Tibial nerve (tissue), 4 donors: Measurements from ENCODE around the gene TNS3. TPM values are rescaled to one million over a fixed set of nuclear protein-coding genes. Genes with fewer than 3 reads are reported as not detected.
A peak's percentile ranks its signal among the peaks of the same experiment; 100 is the strongest.

ENCODE experiments used
- DNase-seq, 2 donors: peaks; one replicate each; pipeline ENCODE4 v3.0.0-alpha.2; 2019; ENCODE audit warnings: low spot score in 2 of 2
- H3K27ac ChIP-seq, 4 donors: fragments of 200-600 bp; sonication (generic) in 3 of 4; one replicate each; pipeline ENCODE4 v1.5.1; 2017 to 2019; ENCODE audit warnings: mild to moderate bottlenecking in 1 of 4
- H3K27me3 ChIP-seq, 2 donors: fragments of 200-600 bp; sonication (generic) in 1 of 2; one replicate each; pipeline versions ENCODE4 v1.5.1 to v1.6.0; 2017 to 2019
- H3K36me3 ChIP-seq, 3 donors: fragments of 200-600 bp; sonication (generic); one replicate each; pipeline ENCODE4 v1.5.1; 2018 to 2019
- H3K4me1 ChIP-seq, 4 donors: fragments of 200-600 bp; sonication (generic) in 3 of 4; one replicate each; pipeline ENCODE4 v1.5.1; 2017 to 2019
- H3K4me3 ChIP-seq, 4 donors: fragments of 200-600 bp; sonication (generic) in 3 of 4; one replicate each; pipeline ENCODE4 v1.5.1; 2017 to 2019; ENCODE audit warnings: mild to moderate bottlenecking in 1 of 4, moderate library complexity in 1 of 4
- H3K9me3 ChIP-seq, 4 donors: fragments of 200-600 bp; sonication (generic) in 3 of 4; one replicate each; pipeline ENCODE4 v1.5.1; 2017 to 2019
- EP300 ChIP-seq, 2 donors: sonication (generic); formaldehyde crosslinking; IDR thresholded peaks; one replicate each; pipeline ENCODE4 v1.6.1; 2017; ENCODE audit warnings: antibody characterized with exemption in 2 of 2, mild to moderate bottlenecking in 1 of 2
- POLR2A ChIP-seq, 2 donors: fragments of 450-650 bp; IDR thresholded peaks; one replicate each; pipeline ENCODE4 v1.6.1; 2017; ENCODE audit warnings: antibody characterized with exemption in 2 of 2, mild to moderate bottlenecking in 2 of 2, moderate library complexity in 2 of 2
- WGBS, 2 donors: methylation state at CpG; one replicate each; pipeline ENCODE4 v1.1.5; 2018; 5-methylcytosine and 5-hydroxymethylcytosine counted together
- total RNA-seq, 4 donors: library from RNA; depleted of rRNA; stranded (reverse); fragments of >200 nt; gene quantifications; one replicate each; pipeline ENCODE4 v1.1.0, GENCODE V29; 2016
- TF ChIP-seq, protein P1 (sequence below), 5 experiments: fragments of 200-600 bp in 3 of 5; fragments of 450-650 bp in 2 of 5; sonication (generic) in 3 of 5; IDR thresholded peaks; one replicate each; pipeline ENCODE4 v1.5.1; 2016 to 2019; ENCODE audit warnings: antibody characterized with exemption in 5 of 5, mild to moderate bottlenecking in 3 of 5, moderate library complexity in 2 of 5

The TNS3 gene
- total RNA-seq, 4 donors from 2014 or later, result 118 to 142 (median 133) TPM

DNA sequence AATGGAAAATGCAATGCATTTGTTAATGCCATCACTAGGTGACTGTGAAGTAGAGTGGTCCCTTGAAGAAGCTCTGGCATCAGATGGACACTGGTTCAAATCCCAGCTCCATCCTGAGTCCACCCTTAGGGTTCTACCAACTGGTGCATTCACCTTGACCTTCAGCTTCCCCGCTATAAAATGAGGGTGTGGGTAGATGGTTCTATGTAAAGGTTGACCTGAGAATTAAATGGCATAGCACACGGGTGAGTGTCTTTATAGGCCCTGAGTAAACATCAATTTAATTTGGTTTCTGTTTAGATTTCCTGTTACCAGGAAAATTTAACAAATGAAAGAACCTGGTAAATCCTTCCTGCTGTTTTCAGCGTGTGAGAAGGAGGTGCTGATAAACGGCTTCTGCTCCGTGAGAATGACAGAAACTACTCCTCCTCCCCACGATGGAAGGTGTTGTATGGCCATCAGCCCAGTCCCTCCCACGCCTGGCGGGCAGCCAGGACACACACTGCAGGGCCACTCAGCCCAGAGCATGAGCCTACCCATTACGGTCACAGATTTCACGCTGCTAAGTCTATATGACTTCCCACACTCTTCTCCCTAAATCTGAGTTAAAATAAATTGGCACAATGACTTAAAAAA lies 210.1 kb downstream of the TNS3 start:
- Histone ChIP-seq H3K9me3 (no peaks in the 10 kb centered on the region), H3K27me3 (no peaks in the 10 kb centered on the region), H3K36me3 (peaks cover 0 to 28% (median 0%) of the 10 kb centered on the region in 3 donors), H3K27ac (peak overlapping the region in 3 of 4 donors; percentile 11 to 77 (median 29)), H3K4me3 (no peak overlapping the region), H3K4me1 (peaks cover 0 to 81% (median 5%) of the 10 kb centered on the region in 4 donors)
- DNase-seq, result peak; percentile 42 to 43
- WGBS, 2 donors, result 14 to 32% methylated on average over 10 of the region's 10 CpGs
- TF ChIP-seq EP300 (IDR thresholded peaks at IDR 0.05), result no peak
- TF ChIP-seq POLR2A (IDR thresholded peaks at IDR 0.05), result no peak
- TF ChIP-seq, protein P1, sequence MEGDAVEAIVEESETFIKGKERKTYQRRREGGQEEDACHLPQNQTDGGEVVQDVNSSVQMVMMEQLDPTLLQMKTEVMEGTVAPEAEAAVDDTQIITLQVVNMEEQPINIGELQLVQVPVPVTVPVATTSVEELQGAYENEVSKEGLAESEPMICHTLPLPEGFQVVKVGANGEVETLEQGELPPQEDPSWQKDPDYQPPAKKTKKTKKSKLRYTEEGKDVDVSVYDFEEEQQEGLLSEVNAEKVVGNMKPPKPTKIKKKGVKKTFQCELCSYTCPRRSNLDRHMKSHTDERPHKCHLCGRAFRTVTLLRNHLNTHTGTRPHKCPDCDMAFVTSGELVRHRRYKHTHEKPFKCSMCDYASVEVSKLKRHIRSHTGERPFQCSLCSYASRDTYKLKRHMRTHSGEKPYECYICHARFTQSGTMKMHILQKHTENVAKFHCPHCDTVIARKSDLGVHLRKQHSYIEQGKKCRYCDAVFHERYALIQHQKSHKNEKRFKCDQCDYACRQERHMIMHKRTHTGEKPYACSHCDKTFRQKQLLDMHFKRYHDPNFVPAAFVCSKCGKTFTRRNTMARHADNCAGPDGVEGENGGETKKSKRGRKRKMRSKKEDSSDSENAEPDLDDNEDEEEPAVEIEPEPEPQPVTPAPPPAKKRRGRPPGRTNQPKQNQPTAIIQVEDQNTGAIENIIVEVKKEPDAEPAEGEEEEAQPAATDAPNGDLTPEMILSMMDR (IDR thresholded peaks at IDR 0.05), result no peak

DNA sequence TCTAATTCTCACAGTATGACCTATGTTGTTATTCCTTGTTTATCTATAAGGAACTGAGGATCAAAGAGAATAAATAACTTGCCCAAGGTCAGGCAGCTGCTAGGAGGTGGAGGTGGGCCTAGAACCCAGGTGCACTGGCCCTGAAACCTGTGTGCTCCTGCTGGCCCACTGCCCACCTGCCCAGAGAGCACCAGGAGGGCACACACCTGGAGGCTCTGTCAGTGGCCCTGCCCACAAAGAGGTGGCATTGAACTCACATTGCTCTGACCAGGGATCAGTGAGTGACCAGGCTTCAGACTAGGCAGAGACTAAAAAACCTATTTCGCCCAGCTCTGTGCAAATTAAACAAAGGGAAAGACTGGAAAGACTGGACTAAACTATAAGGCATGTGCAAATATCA lies 210.6 kb downstream of the TNS3 start:
- H3K36me3 ChIP-seq, result peaks cover 0 to 33% (median 0%) of the 10 kb centered on the region in 3 donors
- H3K4me3 ChIP-seq, result no peak overlapping the region
- H3K9me3 ChIP-seq, result no peaks in the 10 kb centered on the region
- 88 to 94% methylated on average over 1 of the region's 1 CpG for WGBS, 2 donors
- no peaks in the 10 kb centered on the region for H3K27me3 ChIP-seq
- no peak for DNase-seq
- TF ChIP-seq, protein P1 (IDR thresholded peaks at IDR 0.05), result no peak
- TF ChIP-seq EP300 (IDR thresholded peaks at IDR 0.05) (no peak), POLR2A (IDR thresholded peaks at IDR 0.05) (no peak)
- peak overlapping the region in 2 of 4 donors; percentile 11 to 77 for H3K27ac ChIP-seq
- peaks cover 0 to 81% (median 5%) of the 10 kb centered on the region in 4 donors for H3K4me1 ChIP-seq

DNA sequence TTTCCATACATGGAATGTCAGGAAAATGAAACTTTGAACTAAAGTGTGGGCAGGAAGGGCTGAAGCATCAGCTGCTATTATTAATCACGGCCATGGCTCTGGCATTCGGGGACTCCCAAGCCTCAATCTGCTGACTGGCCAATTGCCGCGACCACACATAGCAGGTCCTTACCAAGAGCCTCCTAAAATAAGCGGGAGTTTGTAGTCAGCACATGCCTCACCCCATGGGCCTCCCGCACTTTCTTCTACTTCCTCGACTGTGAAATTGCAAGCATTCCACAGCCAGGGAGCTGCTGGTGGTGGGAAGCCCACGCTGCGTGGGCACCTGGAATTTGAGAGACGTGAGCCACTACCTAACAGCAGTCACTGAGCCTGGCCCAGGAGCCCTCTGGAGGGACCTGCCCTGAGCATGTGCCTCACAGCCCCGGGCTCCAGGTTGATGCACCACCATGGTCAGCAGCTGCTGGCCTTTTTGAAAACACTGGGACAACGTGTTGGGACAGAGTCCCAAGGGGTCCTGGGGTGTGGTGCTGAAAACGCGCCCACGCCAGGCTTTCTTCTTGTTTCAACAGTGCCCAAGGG lies 211.4 kb downstream of the TNS3 start:
- DNase-seq, result no peak
- 56 to 61% methylated on average over 15 of the region's 15 CpGs for WGBS, 2 donors
- Histone ChIP-seq H3K4me3 (no peak overlapping the region), H3K4me1 (peaks cover 0 to 79% (median 5%) of the 10 kb centered on the region in 4 donors), H3K36me3 (peaks cover 0 to 36% (median 0%) of the 10 kb centered on the region in 3 donors), H3K27me3 (no peaks in the 10 kb centered on the region), H3K27ac (peak overlapping the region in 2 of 4 donors; percentile 11 to 77), H3K9me3 (no peaks in the 10 kb centered on the region)
- TF ChIP-seq EP300 (IDR thresholded peaks at IDR 0.05), result no peak
- no peak for TF ChIP-seq POLR2A (IDR thresholded peaks at IDR 0.05)
- TF ChIP-seq, protein P1 (IDR thresholded peaks at IDR 0.05), result no peak

DNA sequence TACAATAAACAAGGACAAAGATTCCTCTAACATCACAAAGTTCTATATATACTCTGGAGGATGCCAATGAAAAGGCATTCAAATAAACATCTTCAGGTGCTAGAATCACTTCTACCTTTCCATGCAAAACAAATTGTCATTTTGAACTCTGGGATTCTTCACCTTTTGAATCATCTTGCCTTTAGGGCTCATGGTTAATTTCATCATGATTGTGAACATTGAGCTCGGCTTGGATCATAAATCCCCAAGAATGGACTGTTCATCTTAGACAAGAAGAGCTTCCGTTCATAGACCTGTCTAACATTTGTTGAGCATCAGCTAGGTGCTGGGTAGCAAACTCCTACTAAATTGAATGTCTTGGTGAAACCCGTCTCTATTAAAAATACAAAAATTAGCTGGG lies 212.2 kb downstream of the TNS3 start:
- Histone ChIP-seq H3K4me1 (peaks cover 0 to 70% (median 5%) of the 10 kb centered on the region in 4 donors), H3K4me3 (no peak overlapping the region), H3K36me3 (peaks cover 0 to 36% (median 0%) of the 10 kb centered on the region in 3 donors), H3K9me3 (no peaks in the 10 kb centered on the region), H3K27ac (peak overlapping the region in 2 of 4 donors; percentile 48 to 77), H3K27me3 (no peaks in the 10 kb centered on the region)
- TF ChIP-seq, protein P1 (IDR thresholded peaks at IDR 0.05), result no peak
- TF ChIP-seq EP300 (IDR thresholded peaks at IDR 0.05), result no peak
- TF ChIP-seq POLR2A (IDR thresholded peaks at IDR 0.05), result no peak
- WGBS, 2 donors, result 93 to 95% methylated on average over 3 of the region's 3 CpGs
- DNase-seq, result no peak

DNA sequence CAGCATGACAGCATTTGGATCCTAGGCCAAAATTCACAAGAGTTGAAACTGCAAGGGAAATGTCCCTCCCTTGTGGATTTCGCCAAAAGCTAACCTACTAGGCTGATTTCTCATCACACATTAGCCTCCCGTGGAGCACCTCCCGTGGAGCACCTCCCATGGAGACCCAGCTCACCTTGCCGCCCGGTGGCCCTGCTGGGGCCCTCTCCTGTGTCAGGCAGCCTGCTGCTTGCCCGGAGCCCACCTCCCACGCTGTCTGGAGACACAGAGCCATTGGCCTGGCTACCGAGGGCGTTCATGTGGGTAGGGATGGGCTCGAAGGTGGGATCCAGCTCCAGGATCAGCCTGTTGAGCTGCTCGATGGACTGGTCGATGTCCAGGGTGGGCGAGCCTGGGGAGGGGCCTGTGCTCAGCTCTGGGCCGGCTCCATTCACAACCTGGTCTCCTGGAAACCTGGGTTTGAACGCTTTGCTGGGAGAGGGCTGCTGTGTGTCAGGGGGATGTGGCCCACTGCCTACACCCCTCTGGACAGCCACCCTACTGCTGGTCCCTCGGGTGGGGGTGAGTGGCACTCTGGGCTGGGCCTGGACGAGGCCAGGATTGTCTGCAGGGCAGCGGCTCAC lies 213.6 kb downstream of the TNS3 start:
- whole genome bisulfite sequencing, 2 donors, result 89 to 92% methylated on average over 11 to 18 of the region's 18 CpGs
- Histone ChIP-seq H3K4me3 (no peak overlapping the region), H3K9me3 (no peaks in the 10 kb centered on the region), H3K27me3 (no peaks in the 10 kb centered on the region), H3K4me1 (peaks cover 0 to 58% (median 5%) of the 10 kb centered on the region in 4 donors), H3K27ac (peak overlapping the region in 2 of 4 donors; percentile 48 to 77), H3K36me3 (peaks cover 0 to 48% (median 0%) of the 10 kb centered on the region in 3 donors)
- no peak for TF ChIP-seq EP300 (IDR thresholded peaks at IDR 0.05)
- no peak for TF ChIP-seq POLR2A (IDR thresholded peaks at IDR 0.05)
- DNase-seq, result no peak
